WTC11 (cell line): ENCODE results near the gene TOM1L2. TPM values are rescaled to one million over a fixed set of nuclear protein-coding genes. Genes with fewer than 3 reads are reported as not detected.

Experiments used
- ATAC-seq: fragments of 200-7000 bp; cut with Tn5 transposase; 2 replicates; pipeline ENCODE4 v1.10.0; 2021; ENCODE audit warnings: mild to moderate bottlenecking, moderate library complexity
- CTCF ChIA-PET: fragments of 300-600 bp; sonication (Branson Sonifier 250); formaldehyde crosslinking; loops from one replicate; lab custom pipeline; 2021; ENCODE audit warnings: antibody characterized with exemption; lab: Charles Lee
- POLR2A ChIA-PET: fragments of 350-600 bp; sonication (Branson Sonifier 250); formaldehyde crosslinking; loops from one replicate; lab custom pipeline; 2021; ENCODE audit warnings: antibody characterized with exemption; lab: Charles Lee
- DNase-seq: peaks from one replicate; pipeline ENCODE4 v3.0.0; 2021; ENCODE audit warnings: low spot score
- H3K27ac Mint-ChIP-seq: 2 replicates; pipeline ENCODE4 v1.8.0; 2021; ENCODE audit warnings: mixed read lengths
- H3K27me3 Mint-ChIP-seq: 2 replicates; pipeline ENCODE4 v1.8.0; 2021; ENCODE audit warnings: low read depth, mild to moderate bottlenecking, moderate library complexity, mixed read lengths
- H3K36me3 Mint-ChIP-seq: 2 replicates; pipeline ENCODE4 v1.8.0; 2021; ENCODE audit warnings: mixed read lengths
- H3K4me1 Mint-ChIP-seq: 2 replicates; pipeline ENCODE4 v1.8.0; 2022; ENCODE audit warnings: mixed read lengths
- H3K4me3 Mint-ChIP-seq: 2 replicates; pipeline ENCODE4 v1.8.0; 2021; ENCODE audit warnings: mild to moderate bottlenecking, moderate library complexity, mixed read lengths
- H3K9me3 Mint-ChIP-seq: 2 replicates; pipeline ENCODE4 v1.8.0; 2021; ENCODE audit warnings: mixed read lengths
- ARID4B ChIP-seq: sonication (generic); formaldehyde crosslinking; IDR thresholded peaks from 2 replicates; pipeline ENCODE4 v1.8.0; 2023; ENCODE audit warnings: missing genetic modification reagents, mild to moderate bottlenecking, borderline replicate concordance
- CTCF ChIP-seq: fragments of 200-600 bp; IDR thresholded peaks from 2 replicates; pipeline ENCODE4 v1.8.0; 2022; ENCODE audit warnings: antibody characterized with exemption
- E2F4 ChIP-seq: sonication (generic); formaldehyde crosslinking; IDR thresholded peaks from 2 replicates; pipeline ENCODE4 v1.8.1; 2022; ENCODE audit warnings: low read depth, mild to moderate bottlenecking, moderate library complexity, missing genetic modification reagents, borderline replicate concordance
- ESRRA ChIP-seq: sonication (generic); formaldehyde crosslinking; IDR thresholded peaks from 2 replicates; pipeline ENCODE4 v1.8.1; 2022; ENCODE audit warnings: mild to moderate bottlenecking, missing genetic modification reagents, borderline replicate concordance
- ETV6 ChIP-seq: sonication (generic); formaldehyde crosslinking; IDR thresholded peaks from 2 replicates; pipeline ENCODE4 v1.8.1; 2022; ENCODE audit warnings: mild to moderate bottlenecking, missing genetic modification reagents
- FOXP1 ChIP-seq: sonication (generic); formaldehyde crosslinking; IDR thresholded peaks from 2 replicates; pipeline ENCODE4 v1.8.0; 2022; ENCODE audit warnings: missing genetic modification reagents, mild to moderate bottlenecking, moderate library complexity, borderline replicate concordance
- HMGXB4 ChIP-seq: sonication (generic); formaldehyde crosslinking; IDR thresholded peaks from 2 replicates; pipeline ENCODE4 v1.8.1; 2023; ENCODE audit warnings: mild to moderate bottlenecking, moderate library complexity, missing genetic modification reagents
- NFATC4 ChIP-seq: fragments of 250-450 bp; sonication (Bioruptor Pico); IDR thresholded peaks from 2 replicates; pipeline ENCODE4 v1.9.0; 2021; ENCODE audit warnings: mild to moderate bottlenecking
- NR3C1 ChIP-seq: sonication (generic); formaldehyde crosslinking; conservative IDR thresholded peaks from 2 replicates; pipeline ENCODE4 v1.8.1; 2023; ENCODE audit warnings: low read depth, mild to moderate bottlenecking, missing genetic modification reagents
- ZBTB21 ChIP-seq: sonication (generic); formaldehyde crosslinking; IDR thresholded peaks from 2 replicates; pipeline ENCODE4 v1.8.1; 2023; ENCODE audit warnings: mild to moderate bottlenecking, missing genetic modification reagents, borderline replicate concordance
- ZMAT4 ChIP-seq: fragments of 250-450 bp; sonication (Bioruptor Pico); IDR thresholded peaks from 2 replicates; pipeline ENCODE4 v1.9.0; 2021; ENCODE audit warnings: mild to moderate bottlenecking
- ZNF317 ChIP-seq: sonication (generic); formaldehyde crosslinking; IDR thresholded peaks from 2 replicates; pipeline ENCODE4 v1.8.1; 2023; ENCODE audit warnings: low read depth, mild to moderate bottlenecking, moderate library complexity, missing genetic modification reagents, borderline replicate concordance
- ZNF512 ChIP-seq: sonication (generic); formaldehyde crosslinking; IDR thresholded peaks from 2 replicates; pipeline ENCODE4 v1.8.1; 2022; ENCODE audit warnings: missing genetic modification reagents, borderline replicate concordance
- total RNA-seq: library from RNA; stranded (reverse); gene quantifications from 3 replicates; pipeline ENCODE4 v1.2.3, GENCODE V29; 2021

The TOM1L2 gene
- total RNA-seq, 1 experiment from 2014 or later = 6.4 TPM

GRCh38 chr17:17813725-17814095, 158.5 kb downstream of the TOM1L2 start (continued):
- TF ChIP-seq ESRRA (CRISPR knock-in tag) (no peak), NR3C1 (CRISPR knock-in tag) (no peak)
- TF ChIP-seq, all 79 proteins: peak for 0

- peaks cover 24% of the 10 kb centered on the region for H3K36me3 Mint-ChIP-seq
- H3K27me3 Mint-ChIP-seq = peaks cover 10% of the 10 kb centered on the region
- H3K27ac Mint-ChIP-seq = no peak overlapping the region
- DNase-seq = no peak
- no peak for TF ChIP-seq ARID4B (CRISPR knock-in tag)
- TF ChIP-seq E2F4 (CRISPR knock-in tag) = 0 out of 2 replicates have a peak, but pooled peaks have one; percentile 35
- POLR2A ChIA-PET = interaction anchor here (0.7 to 3.6 kb wide), 6 partner anchors 15 to 823 kb away, joined by 3 to 34 read pairs (median 5); partner anchors contain the start of gene SREBF1
- peaks cover 22% of the 10 kb centered on the region for H3K4me1 Mint-ChIP-seq
- H3K9me3 Mint-ChIP-seq = no peaks in the 10 kb centered on the region
- CTCF ChIA-PET = interaction anchor here (0.6 to 4.7 kb wide), 44 partner anchors 7 to 194 kb away, joined by 3 to 60 read pairs (median 6); partner anchors contain the start of gene SREBF1
- no peak overlapping the region for H3K4me3 Mint-ChIP-seq
- no peak for ATAC-seq
Measured at GRCh38 chr17:17813055-17813724, 159.0 kb downstream of the TOM1L2 start.

- H3K27ac Mint-ChIP-seq = peak overlapping the region; percentile 94; the same call in 1 of the 2 replicates
- peaks cover 22% of the 10 kb centered on the region for H3K4me1 Mint-ChIP-seq
- POLR2A ChIA-PET = interaction anchor here (0.7 to 3.6 kb wide), 8 partner anchors 12 to 824 kb away, joined by 3 to 34 read pairs (median 5); partner anchors contain the start of gene SREBF1
- ATAC-seq (peak; percentile 29), DNase-seq (peak; percentile 93)
- no peaks in the 10 kb centered on the region for H3K9me3 Mint-ChIP-seq
- H3K36me3 Mint-ChIP-seq = peaks cover 20% of the 10 kb centered on the region
- CTCF ChIA-PET = interaction anchor here (0.5 to 4.7 kb wide), 53 partner anchors 8 to 208 kb away, joined by 3 to 60 read pairs (median 5); partner anchors contain the start of genes DRC3, SREBF1 and TOM1L2
- peak overlapping the region; percentile 33 for H3K4me3 Mint-ChIP-seq
- H3K27me3 Mint-ChIP-seq = peaks cover 16% of the 10 kb centered on the region
- TF ChIP-seq NFATC4 (CRISPR knock-in tag) (no peak), ZNF317 (no peak), ZBTB21 (CRISPR knock-in tag) (0 out of 2 replicates have a peak, but pooled peaks have one; percentile 39), FOXP1 (CRISPR knock-in tag) (peak; percentile 71; the same call in 1 of the 2 replicates), ZNF512 (0 out of 2 replicates have a peak, but pooled peaks have one; percentile 38), HMGXB4 (peak; percentile 60), CTCF (peak; percentile 100), ZMAT4 (CRISPR knock-in tag) (no peak), ETV6 (CRISPR knock-in tag) (0 out of 2 replicates have a peak, but pooled peaks have one; percentile 37)
Measured at GRCh38 chr17:17812211-17813054, 159.8 kb downstream of the TOM1L2 start.
